ENCODE measurements around the gene TRPC3. TPM values are rescaled to one million over a fixed set of nuclear protein-coding genes. Genes with fewer than 3 reads are reported as not detected.

The TRPC3 gene
- total and polyA plus RNA-seq, 2 of the 8 experiments (the other 6 are each of a cell fraction or from before 2014, with no cell fraction given): 0.37 to 0.41 TPM

DNA sequence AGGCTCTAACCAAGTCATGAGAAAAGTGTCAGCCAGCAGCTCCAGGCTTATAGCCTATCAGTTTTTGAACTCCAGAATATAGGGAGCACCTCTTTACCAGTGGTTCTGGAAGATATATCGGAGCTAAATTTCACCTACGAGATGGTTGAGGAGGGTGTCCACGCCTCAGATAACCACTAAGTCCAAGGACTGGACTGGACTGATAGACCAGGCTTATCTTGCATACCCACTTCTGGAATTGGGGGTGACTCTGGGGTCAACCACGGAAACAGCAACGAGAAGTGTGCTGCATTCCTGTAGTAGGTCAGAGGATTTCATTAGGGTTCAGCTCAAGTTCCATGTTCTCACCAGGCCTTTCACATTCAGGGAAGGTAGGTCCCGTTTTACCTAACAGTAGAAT is 38.6 kb upstream of the TRPC3 start (continued):
- TF ChIP-seq, protein P1, sequence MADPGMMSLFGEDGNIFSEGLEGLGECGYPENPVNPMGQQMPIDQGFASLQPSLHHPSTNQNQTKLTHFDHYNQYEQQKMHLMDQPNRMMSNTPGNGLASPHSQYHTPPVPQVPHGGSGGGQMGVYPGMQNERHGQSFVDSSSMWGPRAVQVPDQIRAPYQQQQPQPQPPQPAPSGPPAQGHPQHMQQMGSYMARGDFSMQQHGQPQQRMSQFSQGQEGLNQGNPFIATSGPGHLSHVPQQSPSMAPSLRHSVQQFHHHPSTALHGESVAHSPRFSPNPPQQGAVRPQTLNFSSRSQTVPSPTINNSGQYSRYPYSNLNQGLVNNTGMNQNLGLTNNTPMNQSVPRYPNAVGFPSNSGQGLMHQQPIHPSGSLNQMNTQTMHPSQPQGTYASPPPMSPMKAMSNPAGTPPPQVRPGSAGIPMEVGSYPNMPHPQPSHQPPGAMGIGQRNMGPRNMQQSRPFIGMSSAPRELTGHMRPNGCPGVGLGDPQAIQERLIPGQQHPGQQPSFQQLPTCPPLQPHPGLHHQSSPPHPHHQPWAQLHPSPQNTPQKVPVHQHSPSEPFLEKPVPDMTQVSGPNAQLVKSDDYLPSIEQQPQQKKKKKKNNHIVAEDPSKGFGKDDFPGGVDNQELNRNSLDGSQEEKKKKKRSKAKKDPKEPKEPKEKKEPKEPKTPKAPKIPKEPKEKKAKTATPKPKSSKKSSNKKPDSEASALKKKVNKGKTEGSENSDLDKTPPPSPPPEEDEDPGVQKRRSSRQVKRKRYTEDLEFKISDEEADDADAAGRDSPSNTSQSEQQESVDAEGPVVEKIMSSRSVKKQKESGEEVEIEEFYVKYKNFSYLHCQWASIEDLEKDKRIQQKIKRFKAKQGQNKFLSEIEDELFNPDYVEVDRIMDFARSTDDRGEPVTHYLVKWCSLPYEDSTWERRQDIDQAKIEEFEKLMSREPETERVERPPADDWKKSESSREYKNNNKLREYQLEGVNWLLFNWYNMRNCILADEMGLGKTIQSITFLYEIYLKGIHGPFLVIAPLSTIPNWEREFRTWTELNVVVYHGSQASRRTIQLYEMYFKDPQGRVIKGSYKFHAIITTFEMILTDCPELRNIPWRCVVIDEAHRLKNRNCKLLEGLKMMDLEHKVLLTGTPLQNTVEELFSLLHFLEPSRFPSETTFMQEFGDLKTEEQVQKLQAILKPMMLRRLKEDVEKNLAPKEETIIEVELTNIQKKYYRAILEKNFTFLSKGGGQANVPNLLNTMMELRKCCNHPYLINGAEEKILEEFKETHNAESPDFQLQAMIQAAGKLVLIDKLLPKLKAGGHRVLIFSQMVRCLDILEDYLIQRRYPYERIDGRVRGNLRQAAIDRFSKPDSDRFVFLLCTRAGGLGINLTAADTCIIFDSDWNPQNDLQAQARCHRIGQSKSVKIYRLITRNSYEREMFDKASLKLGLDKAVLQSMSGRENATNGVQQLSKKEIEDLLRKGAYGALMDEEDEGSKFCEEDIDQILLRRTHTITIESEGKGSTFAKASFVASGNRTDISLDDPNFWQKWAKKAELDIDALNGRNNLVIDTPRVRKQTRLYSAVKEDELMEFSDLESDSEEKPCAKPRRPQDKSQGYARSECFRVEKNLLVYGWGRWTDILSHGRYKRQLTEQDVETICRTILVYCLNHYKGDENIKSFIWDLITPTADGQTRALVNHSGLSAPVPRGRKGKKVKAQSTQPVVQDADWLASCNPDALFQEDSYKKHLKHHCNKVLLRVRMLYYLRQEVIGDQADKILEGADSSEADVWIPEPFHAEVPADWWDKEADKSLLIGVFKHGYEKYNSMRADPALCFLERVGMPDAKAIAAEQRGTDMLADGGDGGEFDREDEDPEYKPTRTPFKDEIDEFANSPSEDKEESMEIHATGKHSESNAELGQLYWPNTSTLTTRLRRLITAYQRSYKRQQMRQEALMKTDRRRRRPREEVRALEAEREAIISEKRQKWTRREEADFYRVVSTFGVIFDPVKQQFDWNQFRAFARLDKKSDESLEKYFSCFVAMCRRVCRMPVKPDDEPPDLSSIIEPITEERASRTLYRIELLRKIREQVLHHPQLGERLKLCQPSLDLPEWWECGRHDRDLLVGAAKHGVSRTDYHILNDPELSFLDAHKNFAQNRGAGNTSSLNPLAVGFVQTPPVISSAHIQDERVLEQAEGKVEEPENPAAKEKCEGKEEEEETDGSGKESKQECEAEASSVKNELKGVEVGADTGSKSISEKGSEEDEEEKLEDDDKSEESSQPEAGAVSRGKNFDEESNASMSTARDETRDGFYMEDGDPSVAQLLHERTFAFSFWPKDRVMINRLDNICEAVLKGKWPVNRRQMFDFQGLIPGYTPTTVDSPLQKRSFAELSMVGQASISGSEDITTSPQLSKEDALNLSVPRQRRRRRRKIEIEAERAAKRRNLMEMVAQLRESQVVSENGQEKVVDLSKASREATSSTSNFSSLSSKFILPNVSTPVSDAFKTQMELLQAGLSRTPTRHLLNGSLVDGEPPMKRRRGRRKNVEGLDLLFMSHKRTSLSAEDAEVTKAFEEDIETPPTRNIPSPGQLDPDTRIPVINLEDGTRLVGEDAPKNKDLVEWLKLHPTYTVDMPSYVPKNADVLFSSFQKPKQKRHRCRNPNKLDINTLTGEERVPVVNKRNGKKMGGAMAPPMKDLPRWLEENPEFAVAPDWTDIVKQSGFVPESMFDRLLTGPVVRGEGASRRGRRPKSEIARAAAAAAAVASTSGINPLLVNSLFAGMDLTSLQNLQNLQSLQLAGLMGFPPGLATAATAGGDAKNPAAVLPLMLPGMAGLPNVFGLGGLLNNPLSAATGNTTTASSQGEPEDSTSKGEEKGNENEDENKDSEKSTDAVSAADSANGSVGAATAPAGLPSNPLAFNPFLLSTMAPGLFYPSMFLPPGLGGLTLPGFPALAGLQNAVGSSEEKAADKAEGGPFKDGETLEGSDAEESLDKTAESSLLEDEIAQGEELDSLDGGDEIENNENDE (IDR thresholded peaks at IDR 0.05; ENCODE audit: insufficient replicate concordance, low read length): no peak
- TF ChIP-seq KDM4A (IDR thresholded peaks at IDR 0.05; ENCODE audit: low read depth, low read length, severe bottlenecking): no peak
- TF ChIP-seq PHF8 (conservative IDR thresholded peaks at IDR 0.05; ENCODE audit: low read depth, low read length): no peak
- TF ChIP-seq RXRA (IDR thresholded peaks at IDR 0.05; ENCODE audit: insufficient read depth, low read depth, low read length): no peak
- TF ChIP-seq, protein P2, sequence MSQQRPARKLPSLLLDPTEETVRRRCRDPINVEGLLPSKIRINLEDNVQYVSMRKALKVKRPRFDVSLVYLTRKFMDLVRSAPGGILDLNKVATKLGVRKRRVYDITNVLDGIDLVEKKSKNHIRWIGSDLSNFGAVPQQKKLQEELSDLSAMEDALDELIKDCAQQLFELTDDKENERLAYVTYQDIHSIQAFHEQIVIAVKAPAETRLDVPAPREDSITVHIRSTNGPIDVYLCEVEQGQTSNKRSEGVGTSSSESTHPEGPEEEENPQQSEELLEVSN (IDR thresholded peaks at IDR 0.05): no peak
